Measurements from ENCODE around the gene HRH1. TPM values are rescaled to one million over a fixed set of nuclear protein-coding genes. Genes with fewer than 3 reads are reported as not detected.
"Not testable (repeated sequence)": the region's sequence is repeated elsewhere in the genome, so short reads cannot be mapped to it uniquely, and the experiment has no call there.

Gene HRH1
- total RNA-seq: 10 to 100 TPM in 1 of 4 donors, 1 to 10 TPM in 3; 3.6 to 27.7 (median 6.1) TPM

GRCh38 chr3:11154036-11154952 is at the start of gene HRH1:
TSS of gene HRH1 (plus strand) at chr3:11154493. CDS start at chr3:11259038, 104,545 bp downstream.
- no peak for TF ChIP-seq CTCF (IDR thresholded peaks at IDR 0.05)
- peak; percentile 70 for ATAC-seq (ENCODE audit: low FRiP score)
- DNase-seq (ENCODE audit: low spot score): no peak

- ATAC-seq (ENCODE audit: low FRiP score); DNase-seq (ENCODE audit: low spot score): not testable (repeated sequence)
Observed at GRCh38 chr3:11113316-11113715, 41.0 kb upstream of the HRH1 start.

GRCh38 chr3:11115548-11115947 is 38.7 kb upstream of the HRH1 start:
- TF ChIP-seq CTCF (IDR thresholded peaks at IDR 0.05): no peak
- no peak for ATAC-seq (ENCODE audit: low FRiP score)
- no peak for DNase-seq (ENCODE audit: low spot score)

- TF ChIP-seq CTCF (IDR thresholded peaks at IDR 0.05): no peak
- ATAC-seq (ENCODE audit: low FRiP score) (no peak), DNase-seq (ENCODE audit: low spot score) (no peak)
Observed at GRCh38 chr3:11116336-11117059, 37.8 kb upstream of the HRH1 start.

GRCh38 chr3:11117591-11117990 is 36.7 kb upstream of the HRH1 start:
- no peak for DNase-seq (ENCODE audit: low spot score)
- no peak for ATAC-seq (ENCODE audit: low FRiP score)
- no peak for TF ChIP-seq CTCF (IDR thresholded peaks at IDR 0.05)

- no peak for TF ChIP-seq CTCF (IDR thresholded peaks at IDR 0.05)
- no peak for DNase-seq (ENCODE audit: low spot score)
- ATAC-seq (ENCODE audit: low FRiP score): no peak
Observed at GRCh38 chr3:11118181-11118682, 36.1 kb upstream of the HRH1 start.

GRCh38 chr3:11120091-11120805 is 34.0 kb upstream of the HRH1 start:
- ATAC-seq (ENCODE audit: low FRiP score) (no peak), DNase-seq (ENCODE audit: low spot score) (no peak)
- no peak for TF ChIP-seq CTCF (IDR thresholded peaks at IDR 0.05)

All from omental fat pad (tissue), 4 donors.